GM12874 (cell line): ENCODE measurements around the gene CD40LG.

ENCODE experiments used
- CTCF ChIP-seq: IDR thresholded peaks from 2 replicates; pipeline ENCODE4 v1.5.1; 2011; ENCODE audit warnings: low read depth, mild to moderate bottlenecking, control low read depth, low read length, moderate library complexity; ENCODE audit not compliant: insufficient read depth

CD40LG gene

GRCh38 chrX:136620780-136621179 is 27.2 kb upstream of the CD40LG start:
- no peak for TF ChIP-seq CTCF

- no peak for TF ChIP-seq CTCF
These were observed 25.4 kb upstream of the CD40LG start for GRCh38 chrX:136622568-136622967.

GRCh38 chrX:136623396-136623795 is 24.6 kb upstream of the CD40LG start:
- TF ChIP-seq CTCF: no peak

GRCh38 chrX:136625246-136625645 is 22.7 kb upstream of the CD40LG start:
- no peak for TF ChIP-seq CTCF

- TF ChIP-seq CTCF: no peak
These were observed 21.7 kb upstream of the CD40LG start for GRCh38 chrX:136626237-136626636.

GRCh38 chrX:136626891-136627290 is 21.1 kb upstream of the CD40LG start:
- no peak for TF ChIP-seq CTCF

GRCh38 chrX:136627409-136627808 is 20.5 kb upstream of the CD40LG start:
- no peak for TF ChIP-seq CTCF

- no peak for TF ChIP-seq CTCF
These were observed 18.7 kb upstream of the CD40LG start for GRCh38 chrX:136629084-136629750.
